ENCODE measurements around the gene RNLS.

Gene RNLS

DNA sequence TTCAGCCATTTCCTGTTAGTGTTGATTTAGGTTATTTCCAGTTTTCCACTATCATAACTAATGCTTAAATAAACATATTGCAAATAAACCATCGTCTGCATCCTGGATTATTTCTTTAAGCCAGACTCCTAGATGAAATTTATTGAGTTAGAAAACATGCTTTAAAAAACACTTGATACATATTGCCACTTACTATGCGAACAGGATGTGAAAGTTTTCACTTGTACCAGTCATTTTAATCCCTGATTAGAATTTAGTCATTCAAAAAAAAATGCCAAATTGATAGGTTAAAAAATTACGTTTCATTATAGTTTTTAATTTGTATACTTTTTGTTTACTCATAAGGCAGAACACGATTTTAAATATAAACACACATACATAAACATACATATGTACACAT is 309.6 kb downstream of the RNLS start:
- H3K27me3 ChIP-seq (ENCODE audit: low read depth, low read length): no peaks in the 10 kb centered on the region
- no peak overlapping the region for H3K9ac ChIP-seq (ENCODE audit: low read length)
- no peaks in the 10 kb centered on the region for H3K9me3 ChIP-seq (ENCODE audit: insufficient read depth, low read length)
- H3K27ac ChIP-seq (ENCODE audit: low read length): no peak overlapping the region
- H3K79me2 ChIP-seq (ENCODE audit: low read length): no peaks in the 10 kb centered on the region
- TF ChIP-seq, protein P1, sequence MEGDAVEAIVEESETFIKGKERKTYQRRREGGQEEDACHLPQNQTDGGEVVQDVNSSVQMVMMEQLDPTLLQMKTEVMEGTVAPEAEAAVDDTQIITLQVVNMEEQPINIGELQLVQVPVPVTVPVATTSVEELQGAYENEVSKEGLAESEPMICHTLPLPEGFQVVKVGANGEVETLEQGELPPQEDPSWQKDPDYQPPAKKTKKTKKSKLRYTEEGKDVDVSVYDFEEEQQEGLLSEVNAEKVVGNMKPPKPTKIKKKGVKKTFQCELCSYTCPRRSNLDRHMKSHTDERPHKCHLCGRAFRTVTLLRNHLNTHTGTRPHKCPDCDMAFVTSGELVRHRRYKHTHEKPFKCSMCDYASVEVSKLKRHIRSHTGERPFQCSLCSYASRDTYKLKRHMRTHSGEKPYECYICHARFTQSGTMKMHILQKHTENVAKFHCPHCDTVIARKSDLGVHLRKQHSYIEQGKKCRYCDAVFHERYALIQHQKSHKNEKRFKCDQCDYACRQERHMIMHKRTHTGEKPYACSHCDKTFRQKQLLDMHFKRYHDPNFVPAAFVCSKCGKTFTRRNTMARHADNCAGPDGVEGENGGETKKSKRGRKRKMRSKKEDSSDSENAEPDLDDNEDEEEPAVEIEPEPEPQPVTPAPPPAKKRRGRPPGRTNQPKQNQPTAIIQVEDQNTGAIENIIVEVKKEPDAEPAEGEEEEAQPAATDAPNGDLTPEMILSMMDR (IDR thresholded peaks at IDR 0.05; ENCODE audit: low read depth, low read length): no peak
- no peak for TF ChIP-seq EZH2phosphoT487 (IDR thresholded peaks at IDR 0.05; ENCODE audit: low read depth)
- peaks cover 46% of the 10 kb centered on the region for H3K4me1 ChIP-seq (ENCODE audit: low read length)
- H2AFZ ChIP-seq (ENCODE audit: low read depth, low read length): no peak overlapping the region
- H3K4me2 ChIP-seq (ENCODE audit: low read length): peak overlapping the region; percentile 52
- H3K4me3 ChIP-seq (ENCODE audit: low read length): peak overlapping the region; percentile 33
- no peaks in the 10 kb centered on the region for H3K36me3 ChIP-seq (replicated peaks; ENCODE audit: low read depth, low read length)
- H4K20me1 ChIP-seq (ENCODE audit: insufficient read depth, low read length): no peaks in the 10 kb centered on the region

DNA sequence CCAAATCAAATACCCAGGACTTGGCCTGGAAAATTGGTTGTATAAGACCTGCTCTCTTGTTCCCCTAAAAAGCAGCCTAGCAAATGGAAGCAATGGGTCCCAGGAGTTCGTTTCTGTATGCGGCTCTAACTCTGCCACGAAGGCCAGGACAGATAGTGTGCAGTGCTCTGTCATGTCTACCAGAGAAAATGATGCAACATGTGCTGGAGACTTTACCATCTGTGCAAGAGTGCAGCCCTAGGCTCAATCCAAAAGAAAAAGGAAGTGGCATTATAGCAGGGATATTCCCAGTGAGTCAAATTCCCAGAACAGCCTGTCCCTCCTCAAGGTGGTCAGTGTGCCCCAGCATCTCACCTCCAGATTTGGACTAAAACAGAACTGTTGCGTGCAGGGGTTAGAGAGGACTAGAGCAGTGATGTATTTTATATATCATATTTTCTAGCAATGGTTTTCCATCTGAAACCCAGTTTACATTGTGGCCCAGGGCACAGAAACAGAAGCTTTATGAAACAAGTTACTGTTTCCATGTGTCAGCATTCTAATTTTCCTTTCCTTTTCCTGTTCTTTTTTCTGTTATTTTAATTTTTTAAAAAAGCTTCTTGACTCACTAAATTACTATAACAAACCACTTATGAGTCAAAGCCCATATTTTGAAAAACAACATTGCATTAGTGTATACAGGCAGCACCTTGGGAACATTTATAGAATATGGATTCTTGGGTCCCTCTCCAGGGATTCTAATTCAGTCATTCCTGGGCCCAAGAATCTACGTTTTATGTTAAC is 311.2 kb downstream of the RNLS start:
- peak overlapping the region; percentile 87 for H3K4me2 ChIP-seq (ENCODE audit: low read length)
- no peaks in the 10 kb centered on the region for H3K79me2 ChIP-seq (ENCODE audit: low read length)
- no peaks in the 10 kb centered on the region for H4K20me1 ChIP-seq (ENCODE audit: insufficient read depth, low read length)
- peak overlapping the region; percentile 61 for H3K4me3 ChIP-seq (ENCODE audit: low read length)
- no peaks in the 10 kb centered on the region for H3K36me3 ChIP-seq (replicated peaks; ENCODE audit: low read depth, low read length)
- no peak overlapping the region for H2AFZ ChIP-seq (ENCODE audit: low read depth, low read length)
- H3K27ac ChIP-seq (ENCODE audit: low read length): peak overlapping the region; percentile 71
- H3K27me3 ChIP-seq (ENCODE audit: low read depth, low read length): no peaks in the 10 kb centered on the region; the same call in 1 of the 2 replicates
- peaks cover 46% of the 10 kb centered on the region for H3K4me1 ChIP-seq (ENCODE audit: low read length)
- TF ChIP-seq, protein P1 (IDR thresholded peaks at IDR 0.05; ENCODE audit: low read depth, low read length): no peak
- TF ChIP-seq EZH2phosphoT487 (IDR thresholded peaks at IDR 0.05; ENCODE audit: low read depth): no peak
- H3K9ac ChIP-seq (ENCODE audit: low read length): peak overlapping the region; percentile 45
- no peaks in the 10 kb centered on the region for H3K9me3 ChIP-seq (ENCODE audit: insufficient read depth, low read length)

DNA sequence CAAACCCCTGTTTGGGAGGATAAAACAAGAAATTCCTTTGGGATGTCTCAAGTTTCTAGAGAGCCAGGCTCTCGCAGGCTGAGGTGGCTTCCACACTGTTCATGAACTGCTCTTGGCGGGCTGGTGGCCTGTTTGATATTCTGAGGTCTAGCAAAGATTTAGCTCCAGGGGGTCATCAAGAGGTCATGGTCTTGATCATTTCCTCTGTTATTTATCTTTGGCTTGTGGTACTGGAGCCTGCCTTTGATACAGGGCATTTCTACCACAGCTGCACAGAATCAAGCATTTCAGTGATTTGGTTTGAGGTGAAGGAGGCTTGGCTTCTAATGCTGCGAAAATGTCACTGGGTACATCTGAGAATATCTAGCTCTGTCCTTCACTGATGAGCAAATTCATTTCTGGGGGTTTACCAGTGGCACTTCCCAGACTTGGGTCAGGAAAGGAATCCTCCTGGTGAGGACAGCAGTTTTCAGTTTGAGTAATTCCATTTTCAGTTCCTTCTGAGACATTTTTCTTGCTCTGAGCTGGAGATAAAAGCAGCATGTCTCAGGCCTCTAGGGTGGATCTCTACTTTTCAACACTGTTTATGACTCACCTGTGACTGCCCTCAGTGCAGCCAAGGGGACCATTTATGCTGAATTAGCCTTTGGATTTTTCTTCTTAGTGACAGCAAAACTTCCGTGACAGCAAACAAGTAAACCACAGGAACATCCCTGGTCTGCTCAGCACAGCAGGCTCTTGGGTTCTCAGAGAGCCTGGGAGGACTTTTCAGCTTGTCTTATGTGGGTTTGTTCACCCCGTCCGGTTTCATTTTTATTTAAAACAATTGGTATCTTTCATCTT is 312.0 kb downstream of the RNLS start:
- peak overlapping the region; percentile 61 for H3K4me3 ChIP-seq (ENCODE audit: low read length)
- H2AFZ ChIP-seq (ENCODE audit: low read depth, low read length): no peak overlapping the region

DNA sequence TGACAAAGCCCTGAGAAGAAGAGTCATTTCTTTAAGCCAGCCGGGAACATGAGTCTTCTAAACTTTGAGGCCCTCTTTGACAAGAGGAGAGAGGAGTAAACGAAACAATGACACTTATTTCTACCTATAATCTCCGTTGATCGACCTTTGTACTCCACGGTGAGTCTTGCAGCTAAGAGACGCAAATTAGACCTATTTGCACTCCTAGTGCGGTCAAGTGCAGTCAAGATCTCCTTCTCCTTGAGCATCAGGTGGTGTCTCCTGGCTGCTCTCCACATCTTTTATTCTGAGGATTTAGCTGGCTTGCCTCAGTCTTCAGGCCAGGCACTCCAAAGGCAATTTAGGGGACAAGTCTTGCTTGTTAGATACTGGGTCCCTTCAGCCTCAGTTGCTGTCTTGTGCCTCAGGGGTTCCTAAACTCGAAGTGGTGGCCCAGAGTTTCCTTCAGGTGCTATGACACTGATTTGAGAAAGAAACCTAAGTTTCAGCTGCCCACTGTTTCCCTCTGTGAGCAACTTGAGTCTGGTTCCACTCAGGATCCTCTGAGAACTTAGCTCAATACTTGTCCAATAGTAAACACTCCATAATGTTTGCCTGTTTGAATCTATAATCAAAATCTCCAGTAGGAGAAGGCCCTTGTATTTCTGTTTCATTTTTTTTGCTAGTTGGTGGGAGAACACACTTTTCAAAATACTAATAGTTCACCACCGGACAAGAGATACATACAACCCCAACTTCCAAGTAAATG is 312.9 kb downstream of the RNLS start:
- Histone ChIP-seq H3K4me1 (ENCODE audit: low read length) (peaks cover 46% of the 10 kb centered on the region), H3K27me3 (ENCODE audit: low read depth, low read length) (no peaks in the 10 kb centered on the region; the same call in 1 of the 2 replicates), H3K9ac (ENCODE audit: low read length) (no peak overlapping the region), H4K20me1 (ENCODE audit: insufficient read depth, low read length) (no peaks in the 10 kb centered on the region), H3K4me2 (ENCODE audit: low read length) (peak overlapping the region; percentile 87), H3K4me3 (ENCODE audit: low read length) (peak overlapping the region; percentile 61; the same call in 1 of the 2 replicates), H2AFZ (ENCODE audit: low read depth, low read length) (no peak overlapping the region), H3K79me2 (ENCODE audit: low read length) (no peaks in the 10 kb centered on the region), H3K9me3 (ENCODE audit: insufficient read depth, low read length) (no peaks in the 10 kb centered on the region), H3K36me3 (replicated peaks; ENCODE audit: low read depth, low read length) (no peaks in the 10 kb centered on the region), H3K27ac (ENCODE audit: low read length) (peak overlapping the region; percentile 71)
- TF ChIP-seq EZH2phosphoT487 (IDR thresholded peaks at IDR 0.05; ENCODE audit: low read depth): no peak
- TF ChIP-seq, protein P1 (IDR thresholded peaks at IDR 0.05; ENCODE audit: low read depth, low read length): no peak

More for the DNA sequence above, 312.0 kb downstream of the RNLS start:
- H3K9me3 ChIP-seq (ENCODE audit: insufficient read depth, low read length): no peaks in the 10 kb centered on the region
- peak overlapping the region; percentile 71 for H3K27ac ChIP-seq (ENCODE audit: low read length)
- no peaks in the 10 kb centered on the region for H4K20me1 ChIP-seq (ENCODE audit: insufficient read depth, low read length)
- H3K36me3 ChIP-seq (replicated peaks; ENCODE audit: low read depth, low read length): no peaks in the 10 kb centered on the region
- H3K79me2 ChIP-seq (ENCODE audit: low read length): no peaks in the 10 kb centered on the region
- H3K4me1 ChIP-seq (ENCODE audit: low read length): peaks cover 46% of the 10 kb centered on the region
- TF ChIP-seq EZH2phosphoT487 (IDR thresholded peaks at IDR 0.05; ENCODE audit: low read depth): no peak
- H3K27me3 ChIP-seq (ENCODE audit: low read depth, low read length): no peaks in the 10 kb centered on the region; the same call in 1 of the 2 replicates
- peak overlapping the region; percentile 87 for H3K4me2 ChIP-seq (ENCODE audit: low read length)
- peak overlapping the region; percentile 45 for H3K9ac ChIP-seq (ENCODE audit: low read length)
